ENCODE data around the gene RTKN2. TPM values are rescaled to one million over a fixed set of nuclear protein-coding genes. Genes with fewer than 3 reads are reported as not detected.

The RTKN2 gene
- total and polyA plus RNA-seq, 2 experiments from 2014 or later = 1.1 to 4.4 TPM

DNA sequence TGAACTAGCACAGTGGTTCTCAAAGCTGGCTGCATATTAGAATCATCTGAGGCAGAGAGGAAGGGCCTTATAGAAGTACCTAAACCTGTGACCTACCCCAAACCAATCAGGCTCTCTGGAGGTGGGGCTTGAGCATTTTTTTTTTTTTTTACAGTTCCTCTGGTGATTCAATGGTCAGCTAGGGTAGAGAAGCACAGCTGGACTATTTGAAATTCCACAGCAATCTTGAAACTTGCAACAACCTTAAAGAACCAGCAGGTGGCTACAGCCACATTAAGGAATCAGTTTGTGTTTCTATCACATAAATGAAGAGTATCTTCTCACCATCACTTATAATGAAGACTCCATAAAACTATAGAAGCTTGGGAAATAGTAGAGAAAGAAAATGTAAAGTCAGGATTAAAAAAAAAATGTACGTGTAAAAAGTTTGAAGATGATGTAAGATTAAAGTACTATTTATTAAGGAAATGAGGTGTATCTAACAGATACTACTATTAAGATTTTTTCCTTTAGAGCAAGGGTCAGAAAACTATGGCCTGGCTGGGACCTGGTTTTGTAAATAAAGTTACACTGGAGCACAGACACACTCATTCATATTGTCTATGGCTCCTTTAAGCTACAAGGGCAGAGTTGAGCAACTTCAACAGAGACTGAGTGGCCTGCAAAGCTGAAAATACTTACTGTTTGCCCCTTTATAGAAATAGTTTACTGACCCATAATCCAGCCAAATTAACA is 3.8 kb downstream of the RTKN2 start:
- H3K4me3 ChIP-seq = no peak overlapping the region
- H3K9me3 ChIP-seq (ENCODE audit: low read depth) = no peaks in the 10 kb centered on the region
- TF ChIP-seq, protein P1, sequence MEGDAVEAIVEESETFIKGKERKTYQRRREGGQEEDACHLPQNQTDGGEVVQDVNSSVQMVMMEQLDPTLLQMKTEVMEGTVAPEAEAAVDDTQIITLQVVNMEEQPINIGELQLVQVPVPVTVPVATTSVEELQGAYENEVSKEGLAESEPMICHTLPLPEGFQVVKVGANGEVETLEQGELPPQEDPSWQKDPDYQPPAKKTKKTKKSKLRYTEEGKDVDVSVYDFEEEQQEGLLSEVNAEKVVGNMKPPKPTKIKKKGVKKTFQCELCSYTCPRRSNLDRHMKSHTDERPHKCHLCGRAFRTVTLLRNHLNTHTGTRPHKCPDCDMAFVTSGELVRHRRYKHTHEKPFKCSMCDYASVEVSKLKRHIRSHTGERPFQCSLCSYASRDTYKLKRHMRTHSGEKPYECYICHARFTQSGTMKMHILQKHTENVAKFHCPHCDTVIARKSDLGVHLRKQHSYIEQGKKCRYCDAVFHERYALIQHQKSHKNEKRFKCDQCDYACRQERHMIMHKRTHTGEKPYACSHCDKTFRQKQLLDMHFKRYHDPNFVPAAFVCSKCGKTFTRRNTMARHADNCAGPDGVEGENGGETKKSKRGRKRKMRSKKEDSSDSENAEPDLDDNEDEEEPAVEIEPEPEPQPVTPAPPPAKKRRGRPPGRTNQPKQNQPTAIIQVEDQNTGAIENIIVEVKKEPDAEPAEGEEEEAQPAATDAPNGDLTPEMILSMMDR (IDR thresholded peaks at IDR 0.05; ENCODE audit: low read depth, low read length) = peak; percentile 73
- no peak overlapping the region for H3K27ac ChIP-seq
- no peaks in the 10 kb centered on the region for H3K36me3 ChIP-seq
- H3K27me3 ChIP-seq = peaks cover 4% of the 10 kb centered on the region
- peak; percentile 68 to 91 for DNase-seq (ENCODE audit: low read depth in 1 of 2, low spot score in 1 of 2)
- H3K4me1 ChIP-seq (ENCODE audit: low read depth) = no peaks in the 10 kb centered on the region

DNA sequence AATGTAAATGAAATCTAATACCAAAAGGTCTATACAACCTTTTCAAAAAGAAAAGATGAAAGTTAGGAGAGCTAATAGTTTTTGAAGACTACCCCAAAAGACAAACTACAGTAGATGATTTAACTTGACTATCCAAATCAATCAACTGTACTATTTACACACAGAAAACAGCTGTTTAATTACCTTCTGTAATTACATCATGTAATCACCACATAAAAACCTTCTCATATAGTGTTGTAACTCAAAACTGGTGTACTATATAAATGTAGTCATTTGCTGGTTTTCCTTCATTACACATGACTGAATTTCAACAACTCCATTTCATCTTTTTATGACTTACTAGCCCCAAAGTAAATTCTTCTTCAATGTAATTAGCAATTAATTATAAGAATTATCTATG is 4.5 kb downstream of the RTKN2 start:
- no peaks in the 10 kb centered on the region for H3K27me3 ChIP-seq
- no peaks in the 10 kb centered on the region for H3K36me3 ChIP-seq
- no peak overlapping the region for H3K4me3 ChIP-seq
- no peaks in the 10 kb centered on the region for H3K9me3 ChIP-seq (ENCODE audit: low read depth)
- TF ChIP-seq, protein P1 (IDR thresholded peaks at IDR 0.05; ENCODE audit: low read depth, low read length) = no peak
- no peak overlapping the region for H3K27ac ChIP-seq
- H3K4me1 ChIP-seq (ENCODE audit: low read depth) = no peaks in the 10 kb centered on the region
- DNase-seq (ENCODE audit: low read depth in 1 of 2, low spot score in 1 of 2) = no peak

- no peak for DNase-seq (ENCODE audit: low read depth in 1 of 2, low spot score in 1 of 2)
- Histone ChIP-seq H3K36me3 (no peaks in the 10 kb centered on the region), H3K4me3 (no peak overlapping the region), H3K27me3 (no peaks in the 10 kb centered on the region), H3K27ac (no peak overlapping the region), H3K9me3 (ENCODE audit: low read depth) (no peaks in the 10 kb centered on the region), H3K4me1 (ENCODE audit: low read depth) (no peaks in the 10 kb centered on the region)
- TF ChIP-seq, protein P1 (IDR thresholded peaks at IDR 0.05; ENCODE audit: low read depth, low read length) = no peak
These were observed 7.0 kb downstream of the RTKN2 start for GRCh38 chr10:62261666-62262065.

DNA sequence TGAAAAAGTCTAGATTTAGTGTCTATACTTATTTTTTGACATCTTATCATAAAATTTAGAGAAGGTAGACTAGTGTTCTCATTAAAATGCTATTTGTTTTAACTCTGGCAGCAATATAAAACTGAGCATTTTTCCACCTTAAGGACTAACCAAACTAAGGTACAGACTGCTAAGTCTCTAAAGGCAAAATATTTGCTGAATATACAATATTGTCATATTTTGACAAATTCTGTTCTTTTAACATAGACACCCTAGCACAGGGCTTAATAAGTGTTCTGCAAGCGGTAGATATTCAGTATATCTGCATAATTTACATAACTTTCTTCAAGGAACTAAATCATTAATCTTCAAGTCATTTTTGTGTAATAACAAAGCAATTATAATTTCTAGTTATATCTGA is 8.6 kb downstream of the RTKN2 start:
- Histone ChIP-seq H3K4me1 (ENCODE audit: low read depth) (no peaks in the 10 kb centered on the region), H3K9me3 (ENCODE audit: low read depth) (no peaks in the 10 kb centered on the region), H3K4me3 (no peak overlapping the region), H3K27me3 (no peaks in the 10 kb centered on the region), H3K27ac (no peak overlapping the region), H3K36me3 (no peaks in the 10 kb centered on the region)
- DNase-seq (ENCODE audit: low read depth in 1 of 2, low spot score in 1 of 2) = no peak
- TF ChIP-seq, protein P1 (IDR thresholded peaks at IDR 0.05; ENCODE audit: low read depth, low read length) = no peak

- no peak for DNase-seq (ENCODE audit: low read depth in 1 of 2, low spot score in 1 of 2)
- Histone ChIP-seq H3K4me3 (no peak overlapping the region), H3K27ac (no peak overlapping the region), H3K9me3 (ENCODE audit: low read depth) (no peaks in the 10 kb centered on the region), H3K36me3 (no peaks in the 10 kb centered on the region), H3K27me3 (no peaks in the 10 kb centered on the region), H3K4me1 (ENCODE audit: low read depth) (no peaks in the 10 kb centered on the region)
- TF ChIP-seq, protein P1 (IDR thresholded peaks at IDR 0.05; ENCODE audit: low read depth, low read length) = no peak
These were observed 9.2 kb downstream of the RTKN2 start for GRCh38 chr10:62259456-62259855.

Data from cardiac muscle cell (in vitro differentiated cells and primary cell).